ENCODE measurements around the gene CECR2. TPM values are rescaled to one million over a fixed set of nuclear protein-coding genes. Genes with fewer than 3 reads are reported as not detected.

Gene CECR2
- total and polyA plus RNA-seq, 10 of the 15 experiments (the other 5 are each of a cell fraction or from before 2014, with no cell fraction given), result 0.01 to 0.08 (median 0.01) TPM; not detected in 7

DNA sequence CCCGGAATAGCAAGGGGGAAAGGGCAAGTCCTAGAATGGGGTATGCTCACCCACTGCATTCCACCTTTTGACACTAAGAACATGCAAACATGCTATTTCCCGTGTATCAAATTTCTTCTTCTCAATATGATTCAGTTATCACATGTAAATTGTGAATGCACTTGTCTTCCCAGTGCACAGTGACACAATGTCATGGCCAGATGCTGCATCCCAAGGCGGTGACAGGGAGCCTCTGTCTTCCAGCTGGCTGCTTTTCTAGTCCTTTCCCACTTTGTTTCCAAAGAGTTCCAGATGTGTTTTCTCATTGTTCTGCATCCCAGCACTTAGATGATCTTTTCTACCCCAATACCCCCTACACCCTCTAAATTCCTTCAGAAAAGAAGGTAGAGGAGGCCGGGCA is 206.4 kb downstream of the CECR2 start:
- no peak overlapping the region for H3K4me2 ChIP-seq (ENCODE audit: control insufficient read depth, insufficient read depth)
- CTCF ChIA-PET, result no interaction called here

More for the DNA sequence above, 206.4 kb downstream of the CECR2 start:
- ATAC-seq (no peak), DNase-seq (ENCODE audit: low read depth, low spot score) (no peak), FAIRE-seq (no peak)
- Histone ChIP-seq H3K4me3 (no peak overlapping the region), H2AFZ (ENCODE audit: control insufficient read depth, low read depth, low read length) (no peak overlapping the region), H3K9me3 (replicated peaks; ENCODE audit: control insufficient read depth, insufficient read depth, low read length) (no peaks in the 10 kb centered on the region), H3K36me3 (ENCODE audit: control insufficient read depth in 2 of 2, insufficient read depth in 2 of 2, low read length in 1 of 2) (no peaks in the 10 kb centered on the region), H3K27me3 (replicated peaks in 1 of 2; ENCODE audit: control insufficient read depth in 2 of 2, insufficient read depth in 2 of 2, low read length in 1 of 2) (no peaks in the 10 kb centered on the region; a peak in 2 of 4 replicates), H3K79me2 (ENCODE audit: control insufficient read depth, insufficient read depth, low read length) (no peaks in the 10 kb centered on the region), H4K20me1 (ENCODE audit: control insufficient read depth, insufficient read depth) (no peaks in the 10 kb centered on the region), H3K9ac (ENCODE audit: control insufficient read depth, insufficient read depth, low read length) (no peak overlapping the region), H3K4me1 (ENCODE audit: control insufficient read depth, insufficient read depth, low read length) (no peaks in the 10 kb centered on the region), H3K27ac (ENCODE audit: control insufficient read depth, insufficient read depth) (no peak overlapping the region)
- intact Hi-C loops (cut with micrococcal nuclease; ENCODE audit: unreplicated experiment) (no loop called here), in situ Hi-C loops (cut with MboI) (no loop called here)
- BruUV-seq (replicated peaks), result no TSS peak
- RAD21 ChIA-PET (ENCODE audit: unreplicated experiment), result no interaction called here
- WGBS (ENCODE audit: insufficient coverage, insufficient replicate concordance, low lambda C conversion rate, missing lambda C conversion rate), result 68% methylated on average over 4 of the region's 4 CpGs
- SMC1A ChIA-PET (ENCODE audit: uncharacterized antibody, unreplicated experiment), result no interaction called here
- TF ChIP-seq ZSCAN29 (IDR thresholded peaks at IDR 0.05) (no peak), TCF3 (IDR thresholded peaks at IDR 0.05; ENCODE audit: borderline replicate concordance, insufficient read depth, low read depth, low read length) (no peak), MTA3 (IDR thresholded peaks at IDR 0.05; ENCODE audit: borderline replicate concordance, low read length) (no peak), CBX3 (IDR thresholded peaks at IDR 0.05; ENCODE audit: borderline replicate concordance, low read depth) (no peak)
- TF ChIP-seq, protein P1, sequence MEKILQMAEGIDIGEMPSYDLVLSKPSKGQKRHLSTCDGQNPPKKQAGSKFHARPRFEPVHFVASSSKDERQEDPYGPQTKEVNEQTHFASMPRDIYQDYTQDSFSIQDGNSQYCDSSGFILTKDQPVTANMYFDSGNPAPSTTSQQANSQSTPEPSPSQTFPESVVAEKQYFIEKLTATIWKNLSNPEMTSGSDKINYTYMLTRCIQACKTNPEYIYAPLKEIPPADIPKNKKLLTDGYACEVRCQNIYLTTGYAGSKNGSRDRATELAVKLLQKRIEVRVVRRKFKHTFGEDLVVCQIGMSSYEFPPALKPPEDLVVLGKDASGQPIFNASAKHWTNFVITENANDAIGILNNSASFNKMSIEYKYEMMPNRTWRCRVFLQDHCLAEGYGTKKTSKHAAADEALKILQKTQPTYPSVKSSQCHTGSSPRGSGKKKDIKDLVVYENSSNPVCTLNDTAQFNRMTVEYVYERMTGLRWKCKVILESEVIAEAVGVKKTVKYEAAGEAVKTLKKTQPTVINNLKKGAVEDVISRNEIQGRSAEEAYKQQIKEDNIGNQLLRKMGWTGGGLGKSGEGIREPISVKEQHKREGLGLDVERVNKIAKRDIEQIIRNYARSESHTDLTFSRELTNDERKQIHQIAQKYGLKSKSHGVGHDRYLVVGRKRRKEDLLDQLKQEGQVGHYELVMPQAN (conservative IDR thresholded peaks at IDR 0.05), result no peak
- TF ChIP-seq, protein P2, sequence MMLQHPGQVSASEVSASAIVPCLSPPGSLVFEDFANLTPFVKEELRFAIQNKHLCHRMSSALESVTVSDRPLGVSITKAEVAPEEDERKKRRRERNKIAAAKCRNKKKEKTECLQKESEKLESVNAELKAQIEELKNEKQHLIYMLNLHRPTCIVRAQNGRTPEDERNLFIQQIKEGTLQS (IDR thresholded peaks at IDR 0.05; ENCODE audit: borderline replicate concordance, extremely low read depth, low read depth, low read length), result no peak
- TF ChIP-seq, protein P3, sequence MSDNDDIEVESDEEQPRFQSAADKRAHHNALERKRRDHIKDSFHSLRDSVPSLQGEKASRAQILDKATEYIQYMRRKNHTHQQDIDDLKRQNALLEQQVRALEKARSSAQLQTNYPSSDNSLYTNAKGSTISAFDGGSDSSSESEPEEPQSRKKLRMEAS (IDR thresholded peaks at IDR 0.05; ENCODE audit: low read depth, low read length), result no peak
- TF ChIP-seq, protein P4, sequence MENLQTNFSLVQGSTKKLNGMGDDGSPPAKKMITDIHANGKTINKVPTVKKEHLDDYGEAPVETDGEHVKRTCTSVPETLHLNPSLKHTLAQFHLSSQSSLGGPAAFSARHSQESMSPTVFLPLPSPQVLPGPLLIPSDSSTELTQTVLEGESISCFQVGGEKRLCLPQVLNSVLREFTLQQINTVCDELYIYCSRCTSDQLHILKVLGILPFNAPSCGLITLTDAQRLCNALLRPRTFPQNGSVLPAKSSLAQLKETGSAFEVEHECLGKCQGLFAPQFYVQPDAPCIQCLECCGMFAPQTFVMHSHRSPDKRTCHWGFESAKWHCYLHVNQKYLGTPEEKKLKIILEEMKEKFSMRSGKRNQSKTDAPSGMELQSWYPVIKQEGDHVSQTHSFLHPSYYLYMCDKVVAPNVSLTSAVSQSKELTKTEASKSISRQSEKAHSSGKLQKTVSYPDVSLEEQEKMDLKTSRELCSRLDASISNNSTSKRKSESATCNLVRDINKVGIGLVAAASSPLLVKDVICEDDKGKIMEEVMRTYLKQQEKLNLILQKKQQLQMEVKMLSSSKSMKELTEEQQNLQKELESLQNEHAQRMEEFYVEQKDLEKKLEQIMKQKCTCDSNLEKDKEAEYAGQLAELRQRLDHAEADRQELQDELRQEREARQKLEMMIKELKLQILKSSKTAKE (IDR thresholded peaks at IDR 0.05; ENCODE audit: low read depth, poor library complexity, severe bottlenecking), result no peak
- POLR2A ChIA-PET, result no interaction called here
